Pulmonary artery endothelial cell (primary cell): Measurements from ENCODE around the gene CREB5. TPM values are rescaled to one million over a fixed set of nuclear protein-coding genes. Genes with fewer than 3 reads are reported as not detected.
"Not testable (repeated sequence)": the region's sequence is repeated elsewhere in the genome, so short reads cannot be mapped to it uniquely, and the experiment has no call there.

Source experiments
- DNase-seq: peaks from one replicate; pipeline ENCODE4 v3.0.0-alpha.2; 2011; ENCODE audit warnings: low read depth, low spot score
- total RNA-seq: library from RNA; depleted of rRNA; stranded (reverse); fragments of >200 nt; gene quantifications from 2 replicates; pipeline ENCODE4 v1.2.3, GENCODE V29; 2014

Gene CREB5
- total RNA-seq, 1 donor from 2014 or later: 2.8 TPM

- DNase-seq: no peak
These were observed 196.4 kb downstream of the CREB5 start for GRCh38 chr7:28608731-28609130.

- DNase-seq: no peak
These were observed 197.3 kb downstream of the CREB5 start for GRCh38 chr7:28609608-28610007.

DNA sequence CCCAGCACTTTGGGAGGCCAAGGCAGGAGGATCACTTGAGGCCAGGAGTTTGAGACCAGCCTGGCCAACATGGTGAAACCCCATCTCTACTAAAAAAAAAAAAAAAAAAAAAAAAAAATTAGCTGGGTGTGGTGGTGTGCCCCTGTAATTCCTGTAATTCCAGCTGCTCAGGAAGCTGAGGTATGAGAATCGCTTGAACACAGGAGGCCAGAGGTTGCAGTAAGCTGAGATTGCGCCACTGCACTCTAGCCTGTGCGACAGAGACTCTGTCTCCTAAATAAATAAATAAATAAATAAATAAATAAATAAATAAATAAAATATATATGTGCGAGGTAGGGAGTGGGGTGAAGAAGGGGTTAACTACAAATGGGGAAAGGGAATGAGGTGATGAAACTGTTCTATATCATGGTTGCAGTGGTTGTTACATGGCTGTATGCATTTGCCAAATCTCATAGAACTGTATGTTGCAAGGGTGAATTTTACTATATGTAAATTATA, 199.1 kb downstream of the CREB5 start:
- DNase-seq: not testable (repeated sequence)

DNA sequence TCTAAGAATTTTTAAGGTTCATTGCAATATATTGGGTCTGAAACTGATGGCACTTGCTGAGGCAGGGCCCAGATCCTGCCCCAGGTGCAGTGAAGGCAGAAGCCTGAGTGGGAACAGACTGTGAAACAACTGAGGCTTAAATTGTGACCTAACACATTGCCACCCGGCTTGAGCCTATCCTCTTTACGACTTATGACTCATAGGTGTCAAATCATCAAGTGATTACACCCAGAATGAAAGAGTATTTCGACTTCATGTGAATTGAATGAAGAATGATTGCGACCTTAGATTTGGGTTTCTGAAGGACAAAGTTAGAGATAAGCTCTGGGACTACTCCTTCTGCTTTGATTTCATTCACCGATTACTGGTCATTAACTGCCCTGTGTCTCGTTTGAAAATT, 200.9 kb downstream of the CREB5 start:
- no peak for DNase-seq

DNA sequence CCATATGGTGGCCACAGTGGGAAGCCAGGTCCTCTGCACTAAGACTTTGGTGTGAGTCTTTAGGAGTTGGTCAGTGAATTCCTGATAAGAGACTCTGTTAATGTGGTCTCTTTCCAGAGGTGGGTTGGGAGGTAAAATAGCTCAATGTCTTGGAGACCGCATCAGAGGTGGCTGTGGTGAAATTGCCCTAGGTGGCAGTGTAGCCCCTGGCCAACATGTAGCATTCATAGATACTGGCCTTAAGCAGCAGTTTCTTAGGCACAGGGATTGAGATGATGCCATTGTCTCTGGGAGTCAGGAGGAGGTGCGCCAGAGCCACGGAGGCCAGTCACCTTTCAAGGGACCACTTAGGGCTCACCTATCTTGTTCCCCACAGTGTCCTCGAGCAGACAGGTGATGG, 202.8 kb downstream of the CREB5 start:
- DNase-seq: no peak

DNA sequence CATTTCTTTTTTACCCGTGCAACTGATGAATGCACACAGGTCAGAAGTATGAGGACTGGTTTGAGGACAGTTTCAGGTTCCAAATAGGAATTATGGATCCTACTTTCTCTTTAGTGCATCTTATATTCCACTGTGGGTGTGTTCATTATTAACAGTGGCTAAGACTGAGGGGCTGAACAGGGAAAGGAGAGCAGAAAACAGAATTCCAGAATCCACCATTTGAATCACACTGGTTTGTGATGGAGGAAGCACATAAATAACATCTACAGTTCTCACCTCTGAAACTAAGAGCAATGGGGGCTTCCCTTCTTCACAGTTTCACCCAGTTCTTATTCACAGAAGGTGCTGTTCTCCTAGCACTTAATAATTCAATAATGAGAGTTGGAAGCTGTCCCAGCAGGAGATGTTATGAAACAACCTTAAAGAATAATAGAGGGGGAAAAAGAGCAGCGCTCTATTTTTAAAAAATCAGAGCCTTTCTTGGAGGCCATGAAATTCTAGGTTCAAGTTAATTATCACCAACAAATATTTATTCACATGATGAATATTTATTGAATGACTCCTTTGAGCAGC, 205.1 kb downstream of the CREB5 start:
- DNase-seq: no peak

DNA sequence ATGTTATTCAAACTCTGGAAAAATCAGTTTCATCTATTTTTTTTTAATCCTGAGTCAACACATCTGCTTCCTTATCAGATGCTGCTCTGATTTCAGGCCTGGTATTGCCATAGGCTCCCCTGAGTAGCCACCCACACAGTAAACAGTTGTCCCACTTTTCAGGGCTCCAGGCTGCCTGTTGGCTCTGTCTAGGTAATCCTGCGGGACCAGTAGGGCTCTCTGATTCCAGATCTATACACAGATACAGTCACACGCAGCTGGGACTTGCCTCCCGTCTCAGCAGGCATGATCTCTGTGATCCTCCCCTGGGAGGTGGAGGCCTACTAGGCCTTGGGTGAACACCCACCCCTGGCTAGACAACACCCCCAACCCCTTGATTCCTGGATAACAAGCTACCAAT, 206.1 kb downstream of the CREB5 start:
- DNase-seq: no peak

DNA sequence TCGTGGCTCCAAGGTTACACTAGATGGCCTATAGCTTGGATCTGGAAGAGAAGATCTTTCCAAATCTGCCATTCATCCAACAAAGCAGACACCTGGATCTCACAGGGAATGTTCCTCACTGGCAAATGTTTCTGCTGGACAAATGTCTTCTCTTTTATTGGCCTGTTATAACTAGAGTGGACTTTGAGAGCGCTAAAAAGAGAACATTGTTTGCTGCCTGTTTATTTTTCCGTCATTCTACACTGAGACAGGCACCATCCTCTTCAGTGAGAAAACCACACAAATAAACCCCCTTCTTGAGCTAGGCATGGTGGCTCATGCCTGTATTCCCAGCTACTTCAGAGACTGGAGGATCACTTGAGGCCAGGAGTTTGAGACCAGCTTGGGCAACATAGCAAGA, 206.9 kb downstream of the CREB5 start:
- no peak for DNase-seq

DNA sequence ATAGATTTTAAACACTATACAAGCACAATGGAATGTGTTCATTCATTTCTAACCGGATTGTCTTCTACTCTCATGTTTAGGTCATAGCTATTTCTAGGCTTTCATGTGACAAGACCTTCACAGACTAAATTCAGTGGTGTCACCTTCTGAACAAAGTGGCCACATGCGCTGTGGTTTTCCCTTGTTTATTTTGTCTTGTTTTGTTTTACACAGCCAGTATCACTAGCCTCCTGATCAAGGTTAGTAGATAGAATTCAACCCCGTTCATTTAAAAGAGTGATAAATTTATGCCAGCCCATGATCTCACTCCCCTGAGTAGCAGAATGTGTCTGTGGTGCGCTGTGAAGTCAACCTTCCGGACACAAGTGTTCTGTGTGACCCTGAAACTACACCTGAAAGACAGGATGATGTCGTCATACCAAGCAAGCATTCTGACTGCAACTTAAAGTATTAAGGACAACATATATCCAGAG, 209.1 kb downstream of the CREB5 start:
- no peak for DNase-seq

DNA sequence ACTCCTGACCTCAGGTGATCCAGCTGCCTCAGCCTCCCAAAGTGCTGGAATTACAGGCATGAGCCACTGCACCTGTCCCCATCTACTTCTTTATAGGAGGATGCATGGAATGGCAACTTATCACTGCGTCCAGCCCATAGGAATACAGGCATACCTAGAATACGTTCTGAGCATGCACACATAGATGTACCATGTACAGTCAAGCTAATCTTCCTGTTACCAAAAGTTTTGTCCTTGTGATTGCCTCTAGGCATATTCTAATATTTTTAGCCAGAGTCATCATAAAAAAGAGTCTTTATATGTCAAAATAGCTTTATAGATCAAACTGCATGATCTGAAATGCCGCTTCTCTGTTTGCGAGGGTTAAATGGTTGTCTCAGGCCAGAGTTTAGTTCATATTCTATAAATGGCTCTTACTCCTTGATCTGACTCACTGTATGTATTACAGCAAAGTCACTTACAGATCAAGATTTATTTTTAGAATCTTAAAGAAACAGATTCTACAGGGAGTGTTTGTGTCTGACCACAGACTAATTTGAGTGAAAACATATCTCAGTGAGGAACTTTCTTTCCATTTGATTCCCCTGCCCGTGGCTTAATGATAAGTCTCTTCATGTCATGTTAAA, 210.9 kb downstream of the CREB5 start:
- DNase-seq: no peak

DNA sequence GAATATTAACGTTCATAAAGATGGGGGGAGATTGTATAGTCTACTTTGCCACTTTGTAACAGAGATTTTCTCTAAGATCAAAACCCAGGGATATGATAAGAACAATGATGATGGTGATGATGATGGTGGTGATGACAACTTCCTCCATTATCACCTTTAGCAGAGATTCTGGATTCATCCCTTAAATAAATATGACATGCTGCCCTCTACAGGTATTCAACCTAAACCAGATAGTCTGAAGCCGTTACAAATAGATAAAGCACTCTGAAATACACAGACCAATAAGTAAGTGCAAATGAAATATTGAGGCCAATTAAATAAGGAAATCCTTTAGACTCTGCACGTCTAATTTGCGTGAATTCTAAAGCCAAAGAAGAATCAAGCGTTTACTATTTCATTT, 211.5 kb downstream of the CREB5 start:
- DNase-seq: no peak

DNA sequence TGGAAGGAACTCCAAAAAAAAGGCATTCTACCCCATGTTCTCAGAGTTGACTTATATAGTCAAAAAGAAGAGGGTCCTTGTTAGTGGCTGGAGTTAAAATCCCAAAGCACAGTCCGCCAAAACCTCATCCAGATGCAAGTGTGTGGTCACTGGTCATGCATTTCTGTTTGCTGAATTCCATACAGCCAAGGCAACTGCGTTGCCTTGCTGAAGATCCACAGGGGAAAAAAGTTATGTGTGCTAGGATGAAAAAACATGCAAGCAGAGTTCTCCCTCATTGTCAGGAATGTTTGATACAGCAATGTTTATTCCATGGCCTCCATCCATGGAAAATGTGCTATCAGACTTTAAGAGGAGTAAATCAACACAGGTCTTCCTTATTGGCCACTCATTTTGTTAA, 213.1 kb downstream of the CREB5 start:
- DNase-seq: no peak

- no peak for DNase-seq
These were observed 213.9 kb downstream of the CREB5 start for GRCh38 chr7:28626221-28626620.

GRCh38 chr7:28626624-28627262, 214.4 kb downstream of the CREB5 start:
- no peak for DNase-seq

- DNase-seq: no peak
These were observed 214.9 kb downstream of the CREB5 start for GRCh38 chr7:28627263-28627653.

DNA sequence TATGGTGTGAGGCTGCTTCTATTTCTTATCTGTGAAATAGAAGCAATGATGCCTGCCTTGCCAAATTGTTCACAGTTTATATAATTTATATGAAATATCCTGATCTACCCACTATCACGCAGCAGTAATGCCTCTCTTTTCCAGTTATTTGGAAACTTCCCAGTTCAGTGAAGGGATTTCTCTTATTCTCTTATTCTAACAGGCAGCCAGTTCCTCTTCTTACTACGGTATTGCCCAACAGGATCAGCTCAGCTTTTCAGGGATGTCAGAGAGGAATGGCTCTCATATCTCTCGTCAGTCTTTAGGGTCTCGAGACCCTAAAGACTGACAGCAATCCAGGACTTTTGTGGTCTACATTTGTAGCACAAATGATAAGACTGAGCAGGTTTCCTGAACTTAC, 215.6 kb downstream of the CREB5 start:
- no peak for DNase-seq

GRCh38 chr7:28629216-28629842, 217.0 kb downstream of the CREB5 start:
- DNase-seq: no peak

GRCh38 chr7:28630350-28630749, 218.0 kb downstream of the CREB5 start:
- DNase-seq: no peak

DNA sequence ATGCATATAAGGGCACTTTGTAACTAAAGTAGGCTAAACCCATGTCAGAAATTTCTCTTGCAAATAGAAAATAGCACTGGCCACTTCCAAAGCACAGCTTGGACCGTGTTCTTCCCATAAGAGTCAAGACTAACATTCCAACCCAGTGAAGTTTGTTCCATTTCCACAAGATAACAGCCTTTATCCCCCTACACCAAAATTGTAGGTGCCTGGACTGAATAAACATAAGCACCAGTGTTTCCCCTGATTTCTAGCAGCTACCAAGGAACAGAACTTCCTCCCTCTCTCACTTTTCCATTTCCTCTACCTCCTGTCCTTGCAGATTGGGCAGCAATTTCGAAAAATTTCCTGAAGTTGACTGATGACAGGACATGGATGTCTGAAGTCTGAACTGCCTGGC, 219.7 kb downstream of the CREB5 start:
- peak; percentile 57 for DNase-seq

GRCh38 chr7:28638914-28639313, 226.6 kb downstream of the CREB5 start:
- no peak for DNase-seq

- no peak for DNase-seq
These were observed 227.7 kb downstream of the CREB5 start for GRCh38 chr7:28640001-28640400.

DNA sequence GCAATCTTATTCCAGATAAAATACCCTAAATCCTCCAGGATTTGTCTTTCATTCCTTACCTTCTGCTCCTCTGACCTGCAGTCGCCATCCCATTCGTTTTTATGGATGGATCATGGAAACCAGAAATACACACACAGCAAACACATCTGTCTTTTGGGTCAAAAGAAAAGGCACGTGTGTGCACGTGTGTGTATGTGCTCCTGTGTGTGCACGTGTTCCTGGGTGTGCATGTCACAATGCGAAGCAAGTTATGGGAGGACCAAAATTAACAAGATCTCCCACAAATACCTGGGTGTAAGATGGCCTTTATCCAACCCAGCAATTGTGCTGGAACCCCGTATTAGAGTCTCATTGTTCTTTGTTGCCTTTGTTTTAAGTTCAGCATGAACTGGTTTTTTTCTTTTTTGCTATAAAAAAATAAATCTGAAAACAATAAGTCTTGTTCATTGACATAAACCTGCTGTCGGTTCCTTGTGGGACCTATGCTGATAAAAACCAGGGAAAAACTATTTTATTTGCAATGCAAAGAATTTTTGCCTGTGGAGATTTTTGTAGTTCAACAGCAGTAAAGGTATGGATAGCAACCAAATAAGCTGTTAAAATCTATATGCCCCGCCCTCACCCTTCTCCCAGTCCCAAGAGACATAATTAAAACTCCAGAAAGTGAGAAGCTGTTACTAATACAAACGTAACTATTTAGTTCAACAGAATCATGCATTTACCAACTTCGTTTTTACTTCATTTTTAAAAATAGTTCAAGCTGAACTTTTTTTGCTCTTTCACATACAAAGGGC, 229.6 kb downstream of the CREB5 start:
- DNase-seq: no peak
